ENCODE data around the gene SARM1. TPM values are rescaled to one million over a fixed set of nuclear protein-coding genes. Genes with fewer than 3 reads are reported as not detected.
"Not testable (repeated sequence)": the region's sequence is repeated elsewhere in the genome, so short reads cannot be mapped to it uniquely, and the experiment has no call there.

SARM1 gene
- total RNA-seq, 1 donor from 2014 or later: 29.8 TPM

GRCh38 chr17:28413804-28414203, 42.3 kb downstream of the SARM1 start:
- intact Hi-C loops (cut with micrococcal nuclease): no loop called here

GRCh38 chr17:28415886-28416285, 44.4 kb downstream of the SARM1 start:
- intact Hi-C loops (cut with micrococcal nuclease): loop anchor here (2.0 to 5.0 kb wide), 3 partner anchors 44 to 183 kb away; partner anchors contain the start of genes POLDIP2, SARM1 and VTN

GRCh38 chr17:28416703-28417311, 45.3 kb downstream of the SARM1 start:
- intact Hi-C loops (cut with micrococcal nuclease): loop anchor here (2.0 to 5.0 kb wide), 3 partner anchors 45 to 184 kb away; partner anchors contain the start of genes POLDIP2, SARM1 and VTN

GRCh38 chr17:28421787-28422305, 50.4 kb downstream of the SARM1 start:
- intact Hi-C loops (cut with micrococcal nuclease): no loop called here

GRCh38 chr17:28425206-28425605, 53.7 kb downstream of the SARM1 start:
- intact Hi-C loops (cut with micrococcal nuclease): no loop called here

GRCh38 chr17:28426081-28426519, 54.6 kb downstream of the SARM1 start:
- intact Hi-C loops (cut with micrococcal nuclease): no loop called here

- intact Hi-C loops (cut with micrococcal nuclease): no loop called here
Observed at GRCh38 chr17:28427371-28427770, 55.9 kb downstream of the SARM1 start.

- intact Hi-C loops (cut with micrococcal nuclease): not testable (repeated sequence)
Observed at GRCh38 chr17:28427982-28428381, 56.5 kb downstream of the SARM1 start.

- intact Hi-C loops (cut with micrococcal nuclease): no loop called here
Observed at GRCh38 chr17:28433721-28434120, 62.2 kb downstream of the SARM1 start.

GRCh38 chr17:28434326-28434725, 62.8 kb downstream of the SARM1 start:
- intact Hi-C loops (cut with micrococcal nuclease): not testable (repeated sequence)

- intact Hi-C loops (cut with micrococcal nuclease): no loop called here
Observed at GRCh38 chr17:28443901-28444638, 72.6 kb downstream of the SARM1 start.

- intact Hi-C loops (cut with micrococcal nuclease): no loop called here
Observed at GRCh38 chr17:28446716-28447395, 75.4 kb downstream of the SARM1 start.

GRCh38 chr17:28447396-28447760, 75.9 kb downstream of the SARM1 start:
- intact Hi-C loops (cut with micrococcal nuclease): no loop called here

- intact Hi-C loops (cut with micrococcal nuclease): no loop called here
Observed at GRCh38 chr17:28449859-28450258, 78.4 kb downstream of the SARM1 start.

Other genes with a start within 250 kb of the SARM1 start
- 26.9 and 30.3 TPM in 2 replicates for gene TMEM97, start 52.5 kb upstream of the SARM1 start, total RNA-seq
- 23.4 and 23.6 TPM in 2 replicates for gene IFT20, start 36.2 kb upstream of the SARM1 start, total RNA-seq
- 26.9 and 32.4 TPM in 2 replicates for gene TNFAIP1, start 35.9 kb upstream of the SARM1 start, total RNA-seq
- gene POLDIP2, start 14.2 kb upstream of the SARM1 start, total RNA-seq: 68.3 and 70.8 TPM in 2 replicates
- not detected in 2 replicates for gene SEBOX, start 6.5 kb upstream of the SARM1 start, total RNA-seq
- 0.12 and 0.41 TPM in 2 replicates for gene VTN, start 1.4 kb upstream of the SARM1 start, total RNA-seq
- 2.3 and 2.9 TPM in 2 replicates for gene SLC46A1, start 34.5 kb downstream of the SARM1 start, total RNA-seq
- gene SLC13A2, start 102.0 kb downstream of the SARM1 start, total RNA-seq: not detected in 2 replicates
- not detected in 2 replicates for gene FOXN1, start 134.7 kb downstream of the SARM1 start, total RNA-seq
- gene UNC119, start 180.9 kb downstream of the SARM1 start, total RNA-seq: 138 and 160 TPM in 2 replicates
- 71.9 and 73.6 TPM in 2 replicates for gene PIGS, start 199.8 kb downstream of the SARM1 start, total RNA-seq
- 142 and 146 TPM in 2 replicates for gene ALDOC, start 205.2 kb downstream of the SARM1 start, total RNA-seq
- 96.4 and 101 TPM in 2 replicates for gene SPAG5, start 227.3 kb downstream of the SARM1 start, total RNA-seq
- 31.8 and 32.1 TPM in 2 replicates for gene RSKR, start 242.5 kb downstream of the SARM1 start, total RNA-seq